WTC11 (cell line): Measurements from ENCODE around the gene CYP27B1.

Experiments
- CBFB ChIP-seq: sonication (generic); formaldehyde crosslinking; IDR thresholded peaks from 2 replicates; pipeline ENCODE4 v1.8.1; 2022; ENCODE audit warnings: mild to moderate bottlenecking, low read depth, missing genetic modification reagents
- CTCF ChIP-seq: fragments of 200-600 bp; IDR thresholded peaks from 2 replicates; pipeline ENCODE4 v1.8.0; 2022; ENCODE audit warnings: antibody characterized with exemption
- E2F5 ChIP-seq: sonication (generic); formaldehyde crosslinking; IDR thresholded peaks from 2 replicates; pipeline ENCODE4 v1.8.1; 2022; ENCODE audit warnings: mild to moderate bottlenecking, moderate library complexity, missing genetic modification reagents
- ESRRA ChIP-seq: sonication (generic); formaldehyde crosslinking; IDR thresholded peaks from 2 replicates; pipeline ENCODE4 v1.8.1; 2022; ENCODE audit warnings: mild to moderate bottlenecking, missing genetic modification reagents, borderline replicate concordance
- MAX ChIP-seq: sonication (generic); formaldehyde crosslinking; IDR thresholded peaks from 2 replicates; pipeline ENCODE4 v1.8.0; 2022; ENCODE audit warnings: mild to moderate bottlenecking, missing genetic modification reagents
- NR2C2 ChIP-seq: sonication (generic); formaldehyde crosslinking; IDR thresholded peaks from 2 replicates; pipeline ENCODE4 v1.8.0; 2022; ENCODE audit warnings: mild to moderate bottlenecking, missing genetic modification reagents
- NR3C1 ChIP-seq: sonication (generic); formaldehyde crosslinking; conservative IDR thresholded peaks from 2 replicates; pipeline ENCODE4 v1.8.1; 2023; ENCODE audit warnings: low read depth, mild to moderate bottlenecking, missing genetic modification reagents
- SP1 ChIP-seq: sonication (generic); formaldehyde crosslinking; conservative IDR thresholded peaks from 2 replicates; pipeline ENCODE4 v1.8.1; 2022; ENCODE audit warnings: missing genetic modification reagents
- TEAD1 ChIP-seq: sonication (generic); formaldehyde crosslinking; IDR thresholded peaks from 2 replicates; pipeline ENCODE4 v1.8.0; 2022; ENCODE audit warnings: mild to moderate bottlenecking, missing genetic modification reagents
- USF2 ChIP-seq: sonication (generic); formaldehyde crosslinking; IDR thresholded peaks from 2 replicates; pipeline ENCODE4 v1.8.1; 2023; ENCODE audit warnings: mild to moderate bottlenecking, missing genetic modification reagents, moderate library complexity
- ZNF416 ChIP-seq: fragments of 250-450 bp; sonication (Bioruptor Pico); IDR thresholded peaks from 2 replicates; pipeline ENCODE4 v1.9.0; 2021; ENCODE audit warnings: mild to moderate bottlenecking, inconsistent platforms
- ZNF512 ChIP-seq: sonication (generic); formaldehyde crosslinking; IDR thresholded peaks from 2 replicates; pipeline ENCODE4 v1.8.1; 2022; ENCODE audit warnings: missing genetic modification reagents, borderline replicate concordance
- ZSCAN18 ChIP-seq: fragments of 250-450 bp; sonication (Bioruptor Pico); IDR thresholded peaks from 2 replicates; pipeline ENCODE4 v2.1.2; 2022; ENCODE audit warnings: mild to moderate bottlenecking, moderate library complexity

- TF ChIP-seq CTCF = no peak
- no peak for TF ChIP-seq ZNF512
- TF ChIP-seq SP1 (CRISPR knock-in tag) = no peak
- TF ChIP-seq TEAD1 (CRISPR knock-in tag) = no peak
- TF ChIP-seq MAX = no peak
- TF ChIP-seq E2F5 = no peak
- TF ChIP-seq CBFB (CRISPR knock-in tag) = no peak
- TF ChIP-seq ZNF416 (CRISPR knock-in tag) = no peak
- no peak for TF ChIP-seq NR3C1
- no peak for TF ChIP-seq USF2
- no peak for TF ChIP-seq ZSCAN18 (CRISPR knock-in tag)
- no peak for TF ChIP-seq ESRRA (CRISPR knock-in tag)
- TF ChIP-seq NR2C2 (CRISPR knock-in tag) = no peak
Observed at GRCh38 chr12:57775563-57776246, 8.8 kb upstream of the CYP27B1 start.
